PC-3 (cell line): ENCODE data around the gene NFAM1. TPM values are rescaled to one million over a fixed set of nuclear protein-coding genes. Genes with fewer than 3 reads are reported as not detected.
A peak's percentile ranks its signal among the peaks of the same experiment; 100 is the strongest.

ENCODE experiments used
- ATAC-seq: fragments of 200-7000 bp; cut with Tn5 transposase; 2 replicates; pipeline ENCODE4 v1.9.1; 2020; ENCODE audit warnings: mild to moderate bottlenecking, moderate library complexity
- BruUV-seq: library from RNA; stranded (reverse); fragments of 400-500 nt; replicated peaks from 2 replicates; lab custom pipeline; 2021; lab: Mats Ljungman, UMichigan
- CTCF ChIA-PET: fragments of 300-600 bp; sonication (Branson Sonifier 250); formaldehyde crosslinking; loops from one replicate; lab custom pipeline; 2022; ENCODE audit warnings: antibody characterized with exemption; lab: Charles Lee
- POLR2A ChIA-PET: fragments of 300-600 bp; sonication (Branson Sonifier 250); formaldehyde crosslinking; loops from one replicate; lab custom pipeline; 2022; ENCODE audit warnings: antibody characterized with exemption; ENCODE audit not compliant: unreplicated experiment; lab: Charles Lee
- DNase-seq: peaks from one replicate; pipeline ENCODE4 v3.0.0-alpha.2; 2015
- H2AFZ ChIP-seq: fragments of 300-600 bp; sonication (generic); 2 replicates; pipeline ENCODE4 v1.6.0; 2016; ENCODE audit warnings: antibody characterized with exemption, low read length
- H3F3A ChIP-seq: fragments of 300-600 bp; sonication (generic); one replicate; pipeline ENCODE4 v1.6.0; 2017; ENCODE audit warnings: antibody characterized with exemption, low read length, control low read depth, mild to moderate bottlenecking; ENCODE audit not compliant: unreplicated experiment
- H3K27ac ChIP-seq: fragments of 300-600 bp; sonication (generic); 2 replicates; pipeline ENCODE4 v1.5.1; 2016; ENCODE audit warnings: mild to moderate bottlenecking, low read length
- H3K27me3 ChIP-seq: fragments of 300-600 bp; sonication (generic); 2 replicates; pipeline ENCODE4 v1.6.1; 2016; ENCODE audit warnings: low read length, mixed read lengths
- H3K36me3 ChIP-seq: fragments of 300-600 bp; sonication (generic); 2 replicates; pipeline ENCODE4 v1.6.1; 2016; ENCODE audit warnings: low read depth, mixed run types, low read length, mixed read lengths
- H3K4me1 ChIP-seq: fragments of 300-600 bp; sonication (generic); 2 replicates; pipeline ENCODE4 v1.5.1; 2016; ENCODE audit warnings: low read length; ENCODE audit not compliant: insufficient read depth
- H3K4me2 ChIP-seq: fragments of 300-600 bp; sonication (generic); 2 replicates; pipeline ENCODE4 v1.6.0; 2016; ENCODE audit warnings: low read length
- H3K4me3 ChIP-seq: fragments of 300-600 bp; sonication (generic); 2 replicates; pipeline ENCODE4 v1.5.1; 2016; ENCODE audit warnings: mild to moderate bottlenecking, low read length, mixed read lengths
- H3K79me2 ChIP-seq: fragments of 300-600 bp; sonication (generic); 2 replicates; pipeline ENCODE4 v1.6.1; 2017; ENCODE audit warnings: low read length, mixed read lengths
- H3K9ac ChIP-seq: fragments of 300-600 bp; sonication (generic); 2 replicates; pipeline ENCODE4 v1.6.0; 2016; ENCODE audit warnings: mild to moderate bottlenecking, low read length
- H3K9me2 ChIP-seq: fragments of 300-600 bp; sonication (generic); replicated peaks from 2 replicates; pipeline ENCODE4 v1.6.1; 2016; ENCODE audit warnings: mixed run types, low read length, mixed read lengths
- H3K9me3 ChIP-seq: fragments of 300-600 bp; sonication (generic); 2 replicates; pipeline ENCODE4 v1.6.1; 2016; ENCODE audit warnings: low read length, mixed read lengths
- H4K20me1 ChIP-seq: fragments of 300-600 bp; sonication (generic); 2 replicates; pipeline ENCODE4 v1.6.1; 2016; ENCODE audit warnings: low read length, mixed read lengths
- CTCF ChIP-seq: fragments of 300-600 bp; sonication (generic); conservative IDR thresholded peaks from 2 replicates; pipeline ENCODE4 v1.5.1; 2017; ENCODE audit warnings: antibody characterized with exemption, low read depth, mild to moderate bottlenecking, low read length
- EZH2 ChIP-seq: fragments of 300-600 bp; sonication (generic); IDR thresholded peaks from one replicate; pipeline ENCODE4 v1.6.1; 2017; ENCODE audit warnings: antibody characterized with exemption, mild to moderate bottlenecking, low read length; ENCODE audit not compliant: unreplicated experiment
- EZH2phosphoT487 ChIP-seq: fragments of 300-600 bp; sonication (generic); IDR thresholded peaks from 2 replicates; pipeline ENCODE4 v1.6.1; 2018; ENCODE audit warnings: mild to moderate bottlenecking, antibody characterized with exemption, low read length, borderline replicate concordance
- intact Hi-C: fragments of 100-400 bp; cut with micrococcal nuclease; formaldehyde crosslinking; loops from 2 replicates; pipeline ENCODE4 v1.9.0; 2023
- total RNA-seq: library from RNA; depleted of rRNA; stranded (reverse); fragments of >200 nt; gene quantifications from 2 replicates; pipeline ENCODE4 v1.2.3, GENCODE V29; 2014

NFAM1 gene
- total RNA-seq, 1 experiment from 2014 or later = 0.11 TPM

- Histone ChIP-seq H4K20me1 (no peaks in the 10 kb centered on the region), H3K4me1 (peaks cover 6% of the 10 kb centered on the region; the same call in 1 of the 2 replicates), H3K79me2 (no peaks in the 10 kb centered on the region), H3K9ac (peak overlapping the region; percentile 21; the same call in 1 of the 2 replicates), H3K27me3 (no peaks in the 10 kb centered on the region), H3K9me3 (no peaks in the 10 kb centered on the region), H3F3A (no peaks in the 10 kb centered on the region), H3K36me3 (no peaks in the 10 kb centered on the region), H3K27ac (no peak overlapping the region), H3K4me3 (peak overlapping the region; percentile 71), H3K4me2 (peak overlapping the region; percentile 98), H2AFZ (peak overlapping the region; percentile 91), H3K9me2 (no peaks in the 10 kb centered on the region)
- intact Hi-C loops = loop anchor here (1.0 to 5.0 kb wide), 2 partner anchors 60 to 268 kb away; no protein-coding TSS in a partner anchor
- DNase-seq (peak; percentile 69), ATAC-seq (peak; percentile 87)
- POLR2A ChIA-PET = interaction anchor here (0.6 kb wide), 1 partner anchor 1490 kb away, joined by 4 read pairs; no protein-coding TSS in a partner anchor
- CTCF ChIA-PET = no interaction called here
- BruUV-seq = no TSS peak
- peak; percentile 92 for TF ChIP-seq CTCF
- TF ChIP-seq EZH2phosphoT487 = no peak
- no peak for TF ChIP-seq EZH2
Measured at GRCh38 chr22:42437488-42438292, 5.5 kb upstream of the NFAM1 start.

- TF ChIP-seq CTCF = no peak
- TF ChIP-seq EZH2 = no peak
- TF ChIP-seq EZH2phosphoT487 = no peak
- H3K4me2 ChIP-seq = no peak overlapping the region
- ChIA-PET CTCF (no interaction called here), POLR2A (no interaction called here)
- no peaks in the 10 kb centered on the region for H3K9me2 ChIP-seq
- no peaks in the 10 kb centered on the region for H4K20me1 ChIP-seq
- H3K4me1 ChIP-seq = peaks cover 6% of the 10 kb centered on the region; the same call in 1 of the 2 replicates
- H3K27ac ChIP-seq = no peak overlapping the region
- no peak for DNase-seq
- BruUV-seq = no TSS peak
- no peak overlapping the region for H3K4me3 ChIP-seq
- H3K27me3 ChIP-seq = no peaks in the 10 kb centered on the region
- H2AFZ ChIP-seq = no peak overlapping the region
- H3K79me2 ChIP-seq = no peaks in the 10 kb centered on the region
- ATAC-seq = no peak
- H3K9ac ChIP-seq = no peak overlapping the region
- no peaks in the 10 kb centered on the region for H3K9me3 ChIP-seq
- H3F3A ChIP-seq = no peaks in the 10 kb centered on the region
- H3K36me3 ChIP-seq = no peaks in the 10 kb centered on the region
- intact Hi-C loops = loop anchor here (5.0 kb wide), 1 partner anchor 59 kb away; no protein-coding TSS in a partner anchor
Measured at GRCh38 chr22:42436404-42436803, 4.2 kb upstream of the NFAM1 start.
